Choroid plexus epithelial cell (primary cell): ENCODE results near the gene DNAJC12.

ENCODE experiments used
- DNase-seq: peaks from one replicate; pipeline ENCODE4 v3.0.0-alpha.2; 2010; ENCODE audit warnings: low read depth
- H3K4me3 ChIP-seq: 2 replicates; pipeline ENCODE4 v1.5.1; 2011; ENCODE audit warnings: low read depth, mild to moderate bottlenecking, control low read depth, low read length, moderate library complexity
- TF ChIP-seq, protein P1 (sequence below): conservative IDR thresholded peaks from 2 replicates; pipeline ENCODE4 v1.5.1; 2011; ENCODE audit warnings: low read depth, mild to moderate bottlenecking, control low read depth, inconsistent platforms, low read length, moderate library complexity

Gene DNAJC12

DNA sequence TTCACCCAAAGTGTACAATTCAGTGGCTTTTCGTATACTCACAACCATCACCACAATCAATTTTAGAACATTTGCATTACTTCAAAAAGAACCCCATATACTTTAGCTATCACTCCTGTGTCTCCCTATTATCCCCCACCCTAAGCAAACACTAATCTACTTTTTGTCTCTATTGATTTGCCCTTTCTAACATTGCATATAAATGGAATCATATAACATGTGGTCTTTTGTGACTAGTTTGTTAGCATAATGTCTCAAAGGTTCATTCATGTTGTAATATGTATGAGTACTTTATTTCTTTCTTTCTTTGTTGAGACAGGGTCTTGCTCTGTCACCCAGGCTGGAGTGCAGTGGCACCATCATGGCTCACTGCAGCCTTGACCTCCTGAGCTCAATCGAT, 21.0 kb upstream of the DNAJC12 start:
- DNase-seq, result no peak
- TF ChIP-seq, protein P1, sequence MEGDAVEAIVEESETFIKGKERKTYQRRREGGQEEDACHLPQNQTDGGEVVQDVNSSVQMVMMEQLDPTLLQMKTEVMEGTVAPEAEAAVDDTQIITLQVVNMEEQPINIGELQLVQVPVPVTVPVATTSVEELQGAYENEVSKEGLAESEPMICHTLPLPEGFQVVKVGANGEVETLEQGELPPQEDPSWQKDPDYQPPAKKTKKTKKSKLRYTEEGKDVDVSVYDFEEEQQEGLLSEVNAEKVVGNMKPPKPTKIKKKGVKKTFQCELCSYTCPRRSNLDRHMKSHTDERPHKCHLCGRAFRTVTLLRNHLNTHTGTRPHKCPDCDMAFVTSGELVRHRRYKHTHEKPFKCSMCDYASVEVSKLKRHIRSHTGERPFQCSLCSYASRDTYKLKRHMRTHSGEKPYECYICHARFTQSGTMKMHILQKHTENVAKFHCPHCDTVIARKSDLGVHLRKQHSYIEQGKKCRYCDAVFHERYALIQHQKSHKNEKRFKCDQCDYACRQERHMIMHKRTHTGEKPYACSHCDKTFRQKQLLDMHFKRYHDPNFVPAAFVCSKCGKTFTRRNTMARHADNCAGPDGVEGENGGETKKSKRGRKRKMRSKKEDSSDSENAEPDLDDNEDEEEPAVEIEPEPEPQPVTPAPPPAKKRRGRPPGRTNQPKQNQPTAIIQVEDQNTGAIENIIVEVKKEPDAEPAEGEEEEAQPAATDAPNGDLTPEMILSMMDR, result no peak
- H3K4me3 ChIP-seq, result no peak overlapping the region

DNA sequence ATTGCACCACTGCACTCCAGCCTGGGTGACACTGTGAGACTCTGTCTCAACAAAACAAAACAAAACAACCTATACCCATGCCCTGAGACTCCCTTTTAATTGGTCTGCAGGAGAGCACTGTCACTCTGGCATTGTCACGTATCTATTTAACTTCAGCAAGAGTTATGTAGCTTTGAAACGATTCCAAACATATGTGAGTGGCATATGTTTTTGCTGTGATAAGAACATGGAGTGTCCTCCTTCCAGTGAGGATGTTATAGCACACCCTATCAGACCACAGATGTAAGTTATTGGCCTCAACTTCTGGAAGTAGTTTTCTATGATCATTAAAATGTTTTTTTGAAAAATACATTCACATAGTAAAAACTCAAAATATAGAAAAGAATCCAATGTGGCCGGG, 15.5 kb upstream of the DNAJC12 start:
- H3K4me3 ChIP-seq, result no peak overlapping the region
- DNase-seq, result no peak
- TF ChIP-seq, protein P1, result no peak

DNA sequence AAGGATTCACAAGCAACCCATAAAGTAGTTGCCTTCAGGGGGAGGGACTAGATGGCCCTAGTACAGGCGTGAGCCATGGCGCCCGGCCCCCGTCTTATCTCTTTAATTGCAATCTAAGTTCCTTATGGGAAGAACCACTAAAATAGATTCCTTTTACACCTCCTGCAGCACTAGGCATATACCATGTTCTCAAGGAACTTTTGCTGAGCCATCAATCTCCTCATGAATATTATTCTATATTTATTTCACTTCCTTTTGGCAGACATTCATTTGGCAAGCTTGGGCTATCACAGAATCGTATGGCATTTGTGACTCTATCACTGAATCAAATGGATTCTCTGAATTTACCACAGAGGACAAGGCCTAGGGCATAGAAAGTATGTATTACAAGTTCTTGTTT, 14.8 kb upstream of the DNAJC12 start:
- no peak for DNase-seq
- TF ChIP-seq, protein P1, result no peak

DNA sequence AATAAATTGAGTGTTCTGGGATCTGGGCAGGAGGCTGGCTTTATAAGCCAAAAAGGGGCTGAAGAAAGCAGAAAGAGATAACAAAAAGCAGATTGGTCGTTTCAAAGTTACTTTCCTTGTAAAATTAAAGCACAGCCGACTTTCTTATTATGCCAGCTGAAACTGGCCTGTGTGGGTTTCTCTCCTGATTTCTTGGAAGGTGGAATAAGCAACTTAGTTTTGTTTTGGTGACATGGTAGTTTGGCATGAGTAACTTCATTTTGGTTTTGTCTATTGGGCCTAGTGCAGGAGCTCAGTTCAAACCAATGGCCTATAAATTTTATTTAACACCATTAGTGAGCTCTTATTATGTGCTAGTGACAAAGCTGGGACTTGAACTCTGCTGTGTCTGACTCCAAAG, 13.2 kb upstream of the DNAJC12 start:
- TF ChIP-seq, protein P1, result no peak

More for the DNA sequence above, 14.8 kb upstream of the DNAJC12 start:
- H3K4me3 ChIP-seq, result no peak overlapping the region

DNA sequence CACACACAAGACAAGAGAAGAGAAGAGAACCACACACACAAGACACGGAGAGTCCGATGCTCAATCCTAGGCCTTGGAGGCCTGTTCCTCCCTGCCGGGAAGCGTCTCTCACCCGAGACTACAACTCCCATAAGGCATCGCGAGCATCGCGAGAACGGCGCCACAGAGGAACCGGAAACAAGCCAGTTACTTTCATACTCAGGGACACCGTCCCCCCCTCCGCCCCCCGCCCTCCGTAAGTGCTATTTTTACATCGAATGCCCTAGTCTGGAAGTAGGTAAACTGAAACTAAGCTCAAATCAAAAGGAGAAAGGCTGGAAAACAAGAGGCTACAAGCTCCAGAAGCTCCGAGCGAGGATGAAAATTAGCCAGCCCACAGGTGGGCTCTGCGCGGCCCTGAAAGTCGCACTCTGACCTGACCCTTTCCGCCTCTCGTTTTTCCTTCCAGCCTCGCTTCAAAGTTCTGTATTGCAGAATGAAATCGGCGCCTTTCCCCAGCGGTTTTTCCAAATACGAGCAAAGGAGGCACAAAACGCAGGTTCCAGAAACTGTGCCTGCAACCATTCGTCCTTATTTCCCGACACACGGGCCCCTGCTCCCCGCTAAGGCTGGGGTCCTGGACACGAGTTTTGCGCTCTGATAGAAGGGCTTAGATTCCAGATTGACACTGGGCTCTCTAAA, 11.5 kb upstream of the DNAJC12 start:
- peak; percentile 98 for DNase-seq
- H3K4me3 ChIP-seq, result peak overlapping the region; percentile 80
- TF ChIP-seq, protein P1, result no peak

More for the DNA sequence above, 13.2 kb upstream of the DNAJC12 start:
- H3K4me3 ChIP-seq, result no peak overlapping the region
- DNase-seq, result no peak

DNA sequence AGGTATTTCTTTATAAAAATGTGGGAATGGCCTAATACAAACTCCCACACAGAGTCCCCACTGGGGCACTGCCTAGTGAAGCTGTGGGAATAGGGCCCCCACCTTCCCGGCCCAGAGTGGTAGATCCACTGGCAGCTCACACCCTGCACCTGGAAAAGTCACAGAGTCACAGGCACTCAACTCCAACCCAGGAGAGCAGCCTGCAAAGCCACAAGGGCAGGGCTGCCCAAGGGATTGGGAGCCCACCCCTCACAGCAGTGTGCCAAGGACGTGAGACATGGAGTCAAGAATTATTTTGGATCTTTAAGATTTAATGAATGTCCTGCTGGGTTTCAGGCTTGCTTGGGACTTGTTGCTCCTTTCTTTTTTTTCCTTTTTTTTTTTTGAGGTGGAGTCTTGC, 5.3 kb upstream of the DNAJC12 start:
- DNase-seq, result no peak
- TF ChIP-seq, protein P1, result no peak

DNA sequence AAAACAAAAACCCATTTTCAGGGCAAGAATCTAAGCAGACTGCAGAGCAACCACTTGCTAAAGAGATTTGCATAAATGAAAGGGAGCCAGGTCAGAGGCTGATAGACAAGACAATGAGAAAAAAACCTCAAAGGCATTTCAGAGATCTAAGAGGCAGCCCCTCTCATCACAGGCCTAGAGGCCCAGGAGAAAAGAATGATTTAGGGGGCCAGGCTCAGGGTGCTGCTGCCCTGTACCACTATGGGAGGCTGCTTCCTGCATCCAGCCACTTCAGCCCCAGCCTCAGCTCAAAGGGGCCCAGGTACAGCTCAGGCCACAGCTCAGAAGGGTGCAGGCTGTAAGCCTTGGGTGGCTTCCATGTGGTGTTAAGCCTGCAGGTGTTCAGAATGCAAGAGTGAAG, 3.7 kb upstream of the DNAJC12 start:
- TF ChIP-seq, protein P1, result no peak
- H3K4me3 ChIP-seq, result no peak overlapping the region
- no peak for DNase-seq

More for the DNA sequence above, 5.3 kb upstream of the DNAJC12 start:
- H3K4me3 ChIP-seq, result no peak overlapping the region
